Nephron progenitor cell (in vitro differentiated cells): Measurements from ENCODE around the gene EFNA3.

Experiments
- DNase-seq: peaks from one replicate; pipeline ENCODE4 v3.0.0; 2021
- H3K27ac Mint-ChIP-seq: 2 replicates; pipeline ENCODE4 v1.8.0; 2021; ENCODE audit warnings: mild to moderate bottlenecking, moderate library complexity, mixed read lengths
- H3K27me3 Mint-ChIP-seq: 2 replicates; pipeline ENCODE4 v1.8.0; 2021; ENCODE audit warnings: mild to moderate bottlenecking, low read depth, mixed read lengths; ENCODE audit not compliant: poor library complexity
- H3K36me3 Mint-ChIP-seq: 2 replicates; pipeline ENCODE4 v1.8.0; 2021; ENCODE audit warnings: low read depth, mixed read lengths
- H3K4me1 Mint-ChIP-seq: 2 replicates; pipeline ENCODE4 v1.8.0; 2021; ENCODE audit warnings: mixed read lengths
- H3K4me3 Mint-ChIP-seq: 2 replicates; pipeline ENCODE4 v1.8.0; 2021; ENCODE audit warnings: mild to moderate bottlenecking, moderate library complexity, mixed read lengths
- H3K9me3 Mint-ChIP-seq: 2 replicates; pipeline ENCODE4 v1.8.0; 2021; ENCODE audit warnings: mild to moderate bottlenecking, moderate library complexity, mixed read lengths
- TF ChIP-seq, protein P1 (sequence below): fragments of 200-600 bp; sonication (generic); IDR thresholded peaks from 2 replicates; pipeline ENCODE4 v1.5.0; 2021; ENCODE audit warnings: antibody characterized with exemption

Gene EFNA3

GRCh38 chr1:155136748-155137147 lies 58.1 kb downstream of the EFNA3 start:
- TF ChIP-seq, protein P1, sequence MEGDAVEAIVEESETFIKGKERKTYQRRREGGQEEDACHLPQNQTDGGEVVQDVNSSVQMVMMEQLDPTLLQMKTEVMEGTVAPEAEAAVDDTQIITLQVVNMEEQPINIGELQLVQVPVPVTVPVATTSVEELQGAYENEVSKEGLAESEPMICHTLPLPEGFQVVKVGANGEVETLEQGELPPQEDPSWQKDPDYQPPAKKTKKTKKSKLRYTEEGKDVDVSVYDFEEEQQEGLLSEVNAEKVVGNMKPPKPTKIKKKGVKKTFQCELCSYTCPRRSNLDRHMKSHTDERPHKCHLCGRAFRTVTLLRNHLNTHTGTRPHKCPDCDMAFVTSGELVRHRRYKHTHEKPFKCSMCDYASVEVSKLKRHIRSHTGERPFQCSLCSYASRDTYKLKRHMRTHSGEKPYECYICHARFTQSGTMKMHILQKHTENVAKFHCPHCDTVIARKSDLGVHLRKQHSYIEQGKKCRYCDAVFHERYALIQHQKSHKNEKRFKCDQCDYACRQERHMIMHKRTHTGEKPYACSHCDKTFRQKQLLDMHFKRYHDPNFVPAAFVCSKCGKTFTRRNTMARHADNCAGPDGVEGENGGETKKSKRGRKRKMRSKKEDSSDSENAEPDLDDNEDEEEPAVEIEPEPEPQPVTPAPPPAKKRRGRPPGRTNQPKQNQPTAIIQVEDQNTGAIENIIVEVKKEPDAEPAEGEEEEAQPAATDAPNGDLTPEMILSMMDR = no peak
- Mint-ChIP-seq H3K4me1 (peaks cover 71% of the 10 kb centered on the region), H3K27me3 (peaks cover 3% of the 10 kb centered on the region), H3K9me3 (no peaks in the 10 kb centered on the region), H3K36me3 (peaks cover 33% of the 10 kb centered on the region), H3K4me3 (peak overlapping the region; percentile 94), H3K27ac (peak overlapping the region; percentile 69)
- no peak for DNase-seq
